GM18868 (cell line): Measurements from ENCODE around the gene ATP2B2.

Source experiments
- ATAC-seq: cut with Tn5 transposase; IDR thresholded peaks from one replicate; pipeline ENCODE4 v1.9.1; 2021; ENCODE audit warnings: mild to moderate bottlenecking, moderate library complexity; ENCODE audit not compliant: unreplicated experiment

Gene ATP2B2

DNA sequence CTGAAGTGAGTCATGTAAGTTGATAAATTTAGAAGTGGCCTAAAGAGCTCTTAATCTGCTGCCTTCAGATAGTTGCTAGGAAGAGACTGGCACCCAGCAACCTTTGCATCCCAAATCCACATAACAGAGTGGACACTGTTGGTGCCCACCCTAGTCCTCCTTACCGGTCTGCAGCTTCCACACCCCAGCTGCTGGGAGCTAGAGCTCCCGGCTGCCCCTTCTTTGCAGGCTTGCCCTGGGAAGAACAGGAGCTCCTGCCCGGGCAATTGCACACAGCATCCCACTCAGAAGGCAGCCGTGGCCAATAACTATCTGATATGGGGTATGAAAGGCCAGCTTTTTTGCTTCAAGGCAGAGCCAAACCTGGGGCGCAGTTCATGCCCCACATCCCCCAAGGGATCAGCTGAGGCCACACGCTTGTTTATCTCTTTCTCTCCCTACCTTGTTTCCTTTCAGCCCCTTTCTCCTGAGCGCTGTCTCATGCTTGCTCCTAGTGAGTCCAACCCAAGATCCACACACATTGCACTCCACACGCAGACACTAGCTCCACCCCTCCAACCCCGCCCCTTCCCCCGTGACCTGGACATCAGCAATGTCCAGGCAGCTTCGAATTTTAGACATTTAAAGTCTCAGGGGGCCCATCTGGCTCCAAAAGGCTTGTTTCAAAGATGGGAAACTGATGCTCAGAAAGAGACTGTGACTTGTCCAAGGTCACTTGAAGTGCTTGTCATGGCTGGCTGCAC lies 9.1 kb downstream of the ATP2B2 start:
- no peak for ATAC-seq

DNA sequence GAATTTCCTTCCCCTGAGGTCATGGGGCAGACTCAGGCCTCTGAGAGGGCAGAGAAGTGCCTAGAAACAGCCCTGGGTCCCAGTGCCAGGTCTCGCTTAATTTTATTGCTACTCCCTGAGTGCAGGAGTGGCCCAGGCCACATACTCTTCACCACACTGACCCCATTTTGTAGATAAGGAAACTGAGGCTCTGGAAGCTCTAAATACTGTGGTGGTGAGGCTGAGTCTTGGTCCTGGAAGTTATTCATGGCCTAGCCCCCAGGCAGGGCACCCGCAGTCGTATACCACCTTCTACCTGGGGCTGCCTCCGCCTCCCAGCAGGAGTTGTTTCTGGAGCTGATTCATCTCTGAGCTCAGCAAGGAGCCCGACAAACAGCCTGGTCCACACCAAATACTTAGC lies 9.8 kb downstream of the ATP2B2 start:
- ATAC-seq, result no peak

DNA sequence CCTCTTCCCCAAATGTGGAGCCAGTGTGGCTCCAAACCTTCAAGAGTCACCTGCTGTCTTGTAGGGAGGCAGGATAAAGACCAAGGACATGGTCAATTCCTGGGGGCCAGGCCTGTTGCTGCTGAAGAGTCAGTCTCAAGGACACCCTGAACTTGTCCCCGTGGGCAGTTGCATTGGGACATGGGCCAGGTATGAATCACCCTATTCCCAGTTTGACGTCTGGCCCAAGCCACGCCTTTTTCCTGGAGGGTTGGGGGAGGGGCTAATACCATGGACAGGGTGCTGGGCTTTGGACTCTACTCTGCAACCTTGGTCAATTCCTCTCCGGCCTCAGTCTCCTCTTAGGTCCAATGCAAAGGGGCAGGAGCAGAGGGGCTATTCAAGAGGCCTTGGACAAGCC lies 10.4 kb downstream of the ATP2B2 start:
- no peak for ATAC-seq

DNA sequence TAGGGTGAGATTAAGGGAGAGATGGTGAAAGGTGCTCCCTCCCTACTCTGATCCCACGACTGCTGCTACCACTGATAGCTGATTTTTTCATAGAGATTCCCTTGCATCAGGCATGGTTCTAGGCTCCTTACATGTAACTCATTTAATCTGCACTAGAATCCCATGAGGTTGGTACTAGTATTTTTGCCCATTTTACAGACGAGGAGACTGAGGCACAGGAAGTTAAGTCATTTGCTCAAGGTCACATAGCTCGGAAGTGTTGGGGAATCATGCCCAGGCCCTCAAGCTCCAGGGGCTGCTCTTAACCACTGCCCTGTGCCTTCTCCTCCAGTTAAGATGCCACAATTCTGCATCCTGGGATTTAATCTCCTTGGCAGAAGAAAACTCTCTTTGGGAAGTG lies 11.2 kb downstream of the ATP2B2 start:
- ATAC-seq, result no peak

DNA sequence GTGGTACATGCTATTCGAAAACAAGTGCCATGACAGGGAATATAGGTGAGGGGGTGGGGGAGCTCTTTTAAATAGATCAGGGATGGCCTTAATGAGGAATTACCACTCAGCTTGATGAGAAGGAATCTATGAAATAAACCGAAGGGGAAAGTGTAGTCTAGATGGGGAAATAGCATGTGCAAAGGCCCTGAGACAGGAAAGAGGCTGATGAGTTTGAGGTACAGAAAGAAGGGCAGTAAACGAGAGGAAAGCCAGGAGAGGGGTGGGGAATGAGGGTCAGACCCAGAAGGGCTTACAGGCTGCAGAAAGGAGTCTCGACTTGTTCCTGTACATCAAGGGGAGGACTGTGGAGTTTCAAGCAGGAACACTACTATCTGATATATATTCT lies 12.2 kb downstream of the ATP2B2 start:
- ATAC-seq, result no peak

DNA sequence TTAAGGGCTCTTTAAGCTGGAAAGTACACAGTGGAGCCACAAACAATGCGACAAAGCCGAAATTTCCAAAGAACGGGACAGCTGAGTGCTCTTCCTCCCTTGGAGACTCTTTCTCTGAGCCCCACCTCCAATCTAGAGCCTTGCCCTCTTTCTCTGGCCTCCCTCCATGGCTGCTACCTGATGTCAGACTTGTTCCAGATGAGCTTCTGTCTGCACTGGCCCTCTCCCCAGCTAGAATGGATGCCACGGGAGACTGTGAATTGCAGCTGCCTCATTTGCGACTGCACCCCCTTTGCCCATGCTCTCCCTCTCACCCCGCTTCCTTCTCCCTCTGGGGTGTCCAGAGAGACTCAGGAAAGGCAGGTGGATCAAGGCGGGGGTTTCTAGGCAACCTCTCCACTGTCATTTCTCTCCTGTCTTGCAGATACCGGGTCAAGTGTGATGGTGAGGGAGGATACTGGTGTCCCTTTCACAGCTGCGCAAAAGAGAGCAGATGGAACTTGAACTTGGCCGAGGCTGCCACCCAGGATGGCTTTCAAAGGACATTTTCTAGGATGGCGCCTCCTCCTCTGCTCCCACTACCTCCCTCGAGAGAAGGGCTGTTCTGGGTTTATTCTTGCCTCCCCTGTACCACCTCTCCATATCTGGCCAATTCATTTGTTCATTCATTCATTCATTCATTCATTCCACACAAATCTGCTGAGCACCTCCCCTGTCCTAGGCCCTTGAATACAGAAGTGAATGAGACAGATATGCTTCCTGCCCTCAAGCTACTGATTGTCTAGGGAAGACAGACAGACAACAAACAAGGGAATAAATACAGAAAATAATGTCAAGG lies 12.8 kb downstream of the ATP2B2 start:
- no peak for ATAC-seq

DNA sequence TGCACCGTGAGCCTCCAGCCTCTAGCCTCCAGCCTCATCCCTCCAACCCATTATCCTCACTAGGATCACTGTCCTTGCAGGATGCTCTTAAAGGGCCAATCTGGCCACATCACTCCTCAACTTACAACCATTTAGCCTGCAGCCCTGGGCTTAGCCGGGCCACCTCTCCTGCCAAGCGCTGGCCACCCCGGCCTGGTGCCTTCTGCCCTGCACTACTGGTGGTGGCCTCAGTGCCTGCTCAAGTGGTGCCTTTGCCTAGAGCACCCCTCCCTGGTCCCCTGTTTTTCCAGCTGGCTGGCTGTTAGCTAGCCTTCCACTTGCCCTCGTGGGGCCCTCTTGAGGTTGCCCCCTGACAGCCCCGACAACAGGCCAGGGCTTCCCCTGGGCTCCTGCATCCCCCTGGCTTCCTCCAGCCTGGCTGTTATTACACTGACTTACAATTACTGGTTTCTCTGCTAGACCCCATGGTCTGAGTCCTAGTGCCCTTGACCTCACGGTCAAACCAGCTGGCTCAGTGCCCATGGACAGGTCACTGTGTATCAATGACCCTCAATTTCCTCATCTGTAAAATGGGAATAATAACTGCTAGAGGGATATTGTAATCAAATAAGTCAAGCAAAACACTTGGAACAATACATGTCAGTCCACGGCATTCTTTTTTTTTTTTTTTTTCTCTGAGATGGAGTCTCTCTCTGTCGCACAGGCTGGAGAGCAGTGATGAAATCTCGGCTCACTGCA lies 15.5 kb downstream of the ATP2B2 start:
- no peak for ATAC-seq

DNA sequence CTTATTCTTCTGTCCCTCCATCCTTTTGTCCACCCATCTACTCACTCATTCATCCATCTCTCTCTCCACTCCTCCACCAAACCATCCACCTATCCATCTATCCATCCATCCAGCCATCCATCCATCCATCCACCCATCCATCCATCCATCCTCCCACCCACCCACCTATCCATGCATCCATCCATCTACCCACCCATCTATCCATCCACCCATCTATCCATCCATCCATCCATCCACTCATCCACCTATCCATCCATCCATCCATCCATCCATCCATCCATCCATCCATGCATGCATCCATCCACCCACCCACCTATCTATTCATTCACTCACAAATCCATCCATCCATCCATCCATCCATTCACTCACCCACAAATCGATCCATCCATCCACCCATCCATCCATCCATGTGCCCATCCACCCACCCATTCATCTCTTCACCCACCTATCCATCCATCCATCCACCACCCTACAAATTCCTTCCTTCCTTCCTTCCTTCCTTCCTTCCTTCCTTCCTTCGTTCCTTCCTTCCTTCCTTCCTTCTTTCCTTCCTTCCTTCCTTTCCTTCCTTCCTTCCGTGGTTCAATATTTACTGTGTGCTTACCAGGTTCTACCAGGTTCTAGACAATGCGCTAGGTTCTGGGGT lies 17.3 kb downstream of the ATP2B2 start:
- ATAC-seq, result no peak

DNA sequence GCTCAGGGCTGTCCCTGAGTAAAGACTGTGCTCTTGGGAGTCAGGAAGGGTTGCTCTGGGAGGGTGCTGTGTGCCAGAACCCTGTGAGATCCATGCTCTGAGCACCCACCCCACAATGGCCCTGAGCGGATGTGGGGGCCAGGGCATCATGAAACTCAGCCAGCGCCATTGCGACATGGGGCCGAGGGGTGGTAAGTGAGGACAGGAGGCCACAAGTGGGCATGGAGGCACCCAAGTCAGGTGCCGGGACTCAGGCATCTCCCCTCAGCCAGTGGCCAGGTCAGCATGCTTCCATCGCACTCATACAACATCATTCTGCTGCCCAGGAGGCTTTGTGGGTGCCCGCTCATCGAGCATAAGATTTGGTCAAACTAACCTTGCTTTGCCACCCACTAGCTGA lies 19.6 kb downstream of the ATP2B2 start:
- no peak for ATAC-seq

DNA sequence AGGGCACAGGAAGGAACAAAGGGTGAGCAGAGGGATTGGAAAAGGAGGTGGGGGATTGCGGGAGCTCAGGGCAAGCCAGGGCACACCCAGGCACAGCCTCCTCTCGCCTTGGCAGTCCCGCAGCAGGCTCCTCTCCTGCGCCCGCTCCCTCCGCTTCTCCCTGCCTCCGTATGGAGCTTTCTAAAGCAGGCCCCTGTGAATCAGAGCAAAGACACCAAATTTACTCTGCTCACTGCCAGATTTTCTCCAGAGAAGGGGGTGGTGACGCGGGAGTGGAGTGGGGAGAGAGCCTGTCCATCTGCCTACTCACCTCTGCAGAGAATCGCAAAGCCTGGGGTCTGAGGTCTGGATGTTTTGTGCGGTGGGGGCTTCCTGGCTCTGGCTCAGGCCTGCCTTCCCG lies 20.0 kb downstream of the ATP2B2 start:
- no peak for ATAC-seq

DNA sequence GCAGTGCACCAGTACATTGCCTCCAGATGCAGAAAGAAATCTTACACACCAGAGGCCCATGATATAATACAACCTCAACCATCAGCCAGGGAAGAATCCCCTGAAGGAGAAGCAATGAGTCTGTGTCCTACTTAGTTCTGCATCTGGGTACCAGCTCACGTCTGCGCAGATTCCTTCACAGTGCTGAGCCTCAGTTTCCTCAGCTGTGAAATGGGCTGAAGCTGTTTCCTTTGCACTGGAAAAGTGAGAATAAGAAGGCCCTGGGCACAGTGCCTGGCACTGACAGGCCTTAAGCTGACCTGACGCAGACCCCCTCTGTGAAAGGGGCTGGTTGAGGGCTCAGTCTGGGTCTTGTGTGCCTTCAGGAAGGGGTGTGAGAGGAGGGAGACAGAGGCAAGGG lies 20.7 kb downstream of the ATP2B2 start:
- no peak for ATAC-seq

DNA sequence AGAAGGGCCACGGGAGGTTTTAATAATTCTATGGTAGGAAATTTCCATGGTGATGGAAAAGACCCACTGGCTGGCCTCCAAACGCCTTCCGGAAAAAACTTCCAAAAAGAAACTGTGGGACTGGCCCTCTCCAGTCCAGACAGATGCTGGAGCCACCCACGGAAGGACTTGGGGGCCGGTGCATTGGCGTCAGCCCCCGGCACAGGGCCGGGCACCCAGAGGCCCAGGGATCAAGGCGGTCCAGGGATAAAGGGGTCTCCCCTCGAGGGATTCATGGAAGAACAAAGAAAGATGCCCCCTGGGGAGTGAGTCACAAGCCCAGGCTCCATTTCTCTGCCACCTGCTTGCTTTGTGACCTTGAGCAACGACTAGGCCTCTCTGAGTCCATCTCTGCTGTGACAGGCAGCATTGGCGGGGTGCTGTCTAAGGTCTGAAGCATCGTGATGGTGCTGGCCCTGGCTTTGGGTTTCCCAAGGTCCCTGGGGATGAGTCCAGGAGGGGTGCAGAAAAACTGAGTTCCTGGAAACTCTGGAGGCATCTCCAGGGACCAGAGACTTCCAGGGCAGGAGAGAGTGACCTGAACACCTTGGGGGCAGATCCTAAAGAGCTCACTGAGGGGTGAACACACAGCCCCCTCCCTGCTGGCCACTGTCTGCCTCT lies 21.6 kb downstream of the ATP2B2 start:
- no peak for ATAC-seq

DNA sequence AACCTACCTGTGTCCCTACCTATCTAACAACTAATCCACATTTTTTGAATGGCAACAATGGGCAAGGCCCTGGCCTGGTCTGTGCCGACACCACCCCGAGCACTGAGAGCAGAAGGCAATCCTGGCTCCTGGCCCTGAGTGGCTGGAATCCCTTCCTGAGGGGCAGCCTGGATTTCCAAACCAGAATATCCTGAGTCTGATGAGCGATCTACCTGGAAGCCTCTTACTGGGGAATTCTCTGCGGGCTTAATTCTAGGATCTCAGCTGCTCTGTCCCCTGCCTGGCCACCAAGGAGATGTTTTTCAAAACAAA lies 22.1 kb downstream of the ATP2B2 start:
- ATAC-seq, result no peak

DNA sequence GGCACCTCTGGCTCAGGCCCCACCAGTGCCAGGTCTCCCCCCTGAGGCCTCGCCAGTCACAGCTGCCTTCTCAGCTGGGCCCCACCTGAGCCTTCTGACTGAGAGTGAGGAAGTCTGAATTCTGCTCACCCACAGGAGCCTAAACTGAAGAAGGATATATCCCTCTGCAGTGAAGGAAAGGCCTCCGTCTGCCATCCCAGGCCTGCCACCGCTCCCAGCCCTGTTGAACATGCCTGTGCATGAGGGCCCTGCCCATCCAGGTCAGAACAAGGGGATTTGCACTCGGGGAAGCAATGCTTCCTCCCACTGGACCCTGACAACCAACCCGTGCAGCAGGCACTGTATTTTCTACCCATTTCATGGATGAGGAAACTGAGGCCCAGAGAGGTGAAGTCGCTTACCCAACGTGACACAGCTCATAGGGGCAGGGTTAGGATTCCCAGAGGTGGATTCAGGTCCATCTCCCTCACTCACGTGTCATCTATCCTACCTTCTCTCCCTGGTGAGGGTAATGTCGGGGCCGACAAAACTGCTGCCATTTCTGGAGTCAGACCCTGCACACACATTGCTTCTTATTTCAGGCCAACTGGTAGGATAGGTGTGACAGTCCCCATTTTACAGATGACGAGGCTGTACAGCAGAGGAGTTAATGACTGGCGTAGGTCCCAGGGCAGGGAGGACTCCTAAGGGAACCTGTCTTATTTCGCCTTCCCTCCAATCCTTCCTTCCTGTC lies 22.6 kb downstream of the ATP2B2 start:
- no peak for ATAC-seq

DNA sequence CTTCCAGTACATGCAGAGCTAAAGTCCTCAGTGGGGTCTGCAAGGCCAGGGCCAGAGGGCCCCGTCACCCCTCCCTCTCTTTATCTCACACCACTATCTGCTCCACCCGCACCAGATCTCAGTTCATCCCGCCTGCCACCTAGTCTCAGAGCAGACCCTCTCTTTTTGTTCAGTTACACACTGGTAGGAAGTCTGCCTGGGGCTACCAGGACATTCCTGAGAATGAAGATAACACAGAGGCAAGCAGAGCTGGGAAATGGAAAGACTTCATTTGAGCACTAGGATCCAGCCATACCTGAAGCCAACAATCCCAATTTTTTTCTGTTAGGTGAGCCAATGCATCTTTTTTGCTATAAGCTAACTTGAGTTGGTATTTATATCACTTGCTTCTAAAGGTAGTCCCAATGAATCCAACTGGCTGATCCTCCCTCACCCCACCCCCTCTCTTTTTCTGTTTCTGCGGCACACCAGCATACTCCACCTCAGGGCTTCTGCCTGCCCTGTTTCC lies 24.5 kb downstream of the ATP2B2 start:
- no peak for ATAC-seq

DNA sequence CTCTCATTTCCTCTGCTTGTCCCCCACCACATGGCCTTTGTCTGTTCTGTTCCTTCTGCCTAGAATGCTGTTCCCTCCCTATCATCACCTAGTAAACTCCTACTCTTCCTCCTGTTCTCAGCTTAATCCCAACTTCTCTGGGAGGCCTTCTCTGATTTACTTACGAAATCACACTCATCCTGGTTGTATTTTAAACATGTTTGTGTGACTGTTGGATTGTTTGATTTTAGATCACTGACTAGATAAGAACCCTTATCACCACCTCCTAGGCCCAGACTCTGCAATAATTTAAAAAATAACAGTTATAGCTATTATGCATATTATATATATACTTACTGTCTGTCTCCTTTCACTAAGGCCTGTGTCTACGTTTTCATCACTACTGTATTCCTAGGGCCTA lies 26.1 kb downstream of the ATP2B2 start:
- ATAC-seq, result no peak

DNA sequence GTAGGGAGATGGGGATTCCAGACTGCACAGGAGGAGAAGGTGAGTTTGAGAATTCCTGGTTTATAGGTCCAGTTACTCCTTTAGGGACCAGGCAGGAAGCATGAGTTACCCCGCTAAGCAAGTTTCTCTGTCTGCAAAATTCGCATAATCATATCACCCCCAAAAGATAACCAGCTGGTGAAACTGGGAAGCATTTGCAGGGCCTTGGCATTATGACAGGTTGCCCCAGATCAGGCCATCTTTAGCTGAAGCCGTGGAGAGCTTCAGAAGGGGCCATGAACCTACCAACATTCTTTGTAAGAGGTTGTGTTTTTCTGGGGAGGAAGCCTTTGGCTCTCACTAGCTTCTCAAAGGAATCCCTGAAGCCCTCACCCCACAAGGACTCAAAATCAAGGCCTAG lies 29.4 kb downstream of the ATP2B2 start:
- no peak for ATAC-seq

DNA sequence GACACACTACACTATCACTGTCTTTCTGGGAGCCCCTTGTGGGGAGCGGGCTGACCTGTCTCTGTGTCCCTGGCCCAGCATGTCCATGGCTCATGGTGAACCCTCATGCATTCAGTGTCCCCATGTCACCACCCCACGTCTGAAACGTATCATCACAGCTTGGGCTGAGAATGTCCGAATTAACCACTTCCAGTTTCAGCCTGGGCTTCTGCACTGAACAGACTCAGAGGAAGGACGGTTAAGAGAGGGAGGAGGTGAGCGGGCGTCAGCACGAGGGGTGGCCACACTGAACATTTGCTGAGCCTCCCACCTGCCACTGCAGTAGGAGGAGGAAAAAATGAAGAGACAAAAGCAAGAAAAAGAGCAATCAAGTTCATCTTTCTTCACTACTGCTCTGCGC lies 30.5 kb downstream of the ATP2B2 start:
- no peak for ATAC-seq

DNA sequence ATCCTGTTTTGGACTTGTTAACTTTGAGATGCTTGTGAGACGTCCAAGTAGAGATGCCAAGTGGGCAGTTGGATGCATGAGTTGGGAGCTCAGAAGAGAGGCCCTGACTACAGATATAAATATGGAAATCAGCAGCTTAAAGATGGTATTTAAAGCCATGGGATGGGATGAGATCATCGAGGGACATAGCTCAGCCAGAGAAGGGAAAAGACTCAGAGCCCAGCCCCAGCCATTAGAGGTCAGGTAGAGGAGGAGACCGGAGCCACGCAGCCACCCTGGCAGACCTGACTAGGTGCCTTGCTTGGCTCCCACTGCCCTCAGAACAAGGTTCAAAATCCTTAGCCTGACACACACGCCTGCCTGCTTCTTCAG lies 31.1 kb downstream of the ATP2B2 start:
- ATAC-seq, result no peak

DNA sequence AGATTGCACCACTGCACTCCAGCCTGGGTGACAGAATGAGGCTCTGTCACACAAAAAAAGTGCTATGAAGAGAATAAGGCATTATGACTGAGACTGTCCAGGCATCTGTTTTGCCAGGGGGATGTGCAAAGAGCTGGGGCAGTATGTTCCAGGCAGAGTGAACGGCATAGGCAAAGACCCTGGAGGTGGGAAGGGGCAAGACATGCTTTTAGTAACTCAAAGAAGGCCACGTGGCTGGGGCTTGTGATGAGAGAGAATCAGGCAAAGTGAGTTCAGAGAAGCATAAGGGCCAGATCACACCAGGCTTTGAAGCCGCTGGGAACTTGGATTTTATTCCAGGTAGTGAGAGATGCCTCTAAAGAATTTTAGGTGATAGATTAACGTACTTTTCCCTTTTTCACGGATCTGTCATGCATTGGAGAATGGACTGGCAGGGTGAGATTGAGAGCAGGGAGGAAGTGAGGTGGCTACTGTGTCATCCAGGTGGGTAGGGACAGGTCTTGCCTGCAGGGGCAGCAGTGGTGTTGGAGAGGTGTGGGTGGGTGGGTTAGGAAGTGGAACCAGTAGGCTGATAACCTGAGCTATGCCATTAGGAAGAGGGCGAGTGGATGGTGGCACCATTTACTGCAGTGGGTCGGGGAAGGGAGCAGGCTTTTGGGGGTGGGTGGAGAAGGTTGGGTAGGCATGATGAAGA lies 31.7 kb downstream of the ATP2B2 start:
- ATAC-seq, result no peak
